Activated CD8-positive, alpha-beta T cell treated with anti-CD3 and anti-CD28 coated beads for 36 hours (primary cell): ENCODE measurements around the gene GRAMD4. TPM values are rescaled to one million over a fixed set of nuclear protein-coding genes. Genes with fewer than 3 reads are reported as not detected.

Experiments
- ATAC-seq: fragments of 200-7000 bp; cut with Tn5 transposase; one replicate; pipeline ENCODE4 v1.10.0; 2021; ENCODE audit warnings: mild to moderate bottlenecking, moderate library complexity
- CTCF ChIA-PET: fragments of 350-600 bp; sonication (Branson Sonifier 250); formaldehyde crosslinking; loops from one replicate; lab custom pipeline; 2021; ENCODE audit warnings: antibody characterized with exemption; lab: Charles Lee
- POLR2A ChIA-PET: fragments of 350-600 bp; sonication (Branson Sonifier 250); formaldehyde crosslinking; loops from one replicate; lab custom pipeline; 2021; ENCODE audit warnings: antibody characterized with exemption; lab: Charles Lee
- DNase-seq: peaks from one replicate; pipeline ENCODE4 v3.0.0-alpha.2; 2020
- H3K27ac Mint-ChIP-seq: one replicate; pipeline ENCODE4 v1.8.0; 2021; ENCODE audit warnings: mild to moderate bottlenecking, mixed read lengths
- H3K27me3 Mint-ChIP-seq: one replicate; pipeline ENCODE4 v1.8.0; 2021; ENCODE audit warnings: mixed read lengths
- H3K36me3 Mint-ChIP-seq: one replicate; pipeline ENCODE4 v1.8.0; 2021; ENCODE audit warnings: low read depth, mixed read lengths
- H3K4me1 Mint-ChIP-seq: one replicate; pipeline ENCODE4 v1.8.0; 2021; ENCODE audit warnings: low read depth, mixed read lengths
- H3K4me3 Mint-ChIP-seq: one replicate; pipeline ENCODE4 v1.8.0; 2021; ENCODE audit warnings: mild to moderate bottlenecking, moderate library complexity, mixed read lengths
- H3K9me3 Mint-ChIP-seq: one replicate; pipeline ENCODE4 v1.8.0; 2021; ENCODE audit warnings: mixed read lengths
- intact Hi-C: fragments of 100-400 bp; cut with micrococcal nuclease; formaldehyde crosslinking; loops from one replicate; pipeline ENCODE4 v1.10.0; 2022
- total RNA-seq, 2 experiments: library from RNA; stranded (reverse); gene quantifications; one replicate each; pipeline ENCODE4 v1.2.3, GENCODE V29; 2021
- TF ChIP-seq, protein P1 (sequence below): fragments of 200-600 bp; IDR thresholded peaks from one replicate; pipeline ENCODE4 v1.8.0; 2022; ENCODE audit warnings: antibody characterized with exemption, mild to moderate bottlenecking

The GRAMD4 gene
- total RNA-seq, 2 experiments from 2014 or later, result 26.9 to 28.1 TPM

DNA sequence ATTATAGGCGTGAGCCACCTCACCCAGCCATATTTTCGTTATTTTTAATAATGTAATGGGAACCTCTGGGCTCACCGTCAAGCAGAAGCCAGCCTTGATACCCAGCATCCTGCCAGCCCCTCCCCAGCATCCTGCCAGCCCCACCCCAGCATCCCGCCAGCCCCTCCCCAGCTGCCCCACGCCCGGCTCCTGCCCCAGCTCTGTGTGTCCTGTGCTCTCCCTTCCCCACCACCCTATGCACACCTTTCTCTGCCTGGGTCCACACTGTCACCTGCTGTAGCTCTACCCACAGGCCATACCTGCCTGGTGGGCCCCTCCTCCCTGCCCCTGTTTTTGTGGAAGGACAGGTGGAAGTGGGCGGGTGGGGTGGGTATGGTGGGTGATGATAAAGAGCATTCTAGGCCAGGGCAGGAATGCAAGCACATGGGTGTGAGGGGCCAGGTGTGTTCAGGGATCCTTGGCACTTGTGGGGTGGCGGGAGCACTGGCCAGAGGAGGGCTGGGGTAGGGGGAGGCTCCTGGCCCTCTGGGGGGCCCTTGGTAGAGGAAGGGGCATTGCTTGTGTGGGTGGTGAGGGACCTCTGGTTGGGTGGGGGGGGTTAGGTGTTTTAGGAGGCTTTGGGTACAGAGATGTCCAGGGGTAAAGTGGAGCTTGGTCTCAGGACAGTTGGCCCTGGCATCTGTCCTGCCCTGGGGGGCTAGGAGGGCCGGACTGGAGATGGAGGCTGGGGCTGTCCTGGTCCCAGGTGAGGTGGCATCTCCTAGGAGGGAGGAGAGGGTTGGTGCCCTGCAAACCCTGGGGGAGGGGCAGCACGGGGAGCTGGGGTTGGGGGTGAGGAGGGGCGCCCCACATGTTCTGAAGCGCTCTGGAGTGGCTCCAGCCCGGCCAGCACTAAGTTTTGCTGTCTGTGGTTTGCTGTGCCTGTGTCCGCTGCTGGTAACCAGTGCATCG lies 25.9 kb upstream of the GRAMD4 start:
- DNase-seq (no peak), ATAC-seq (no peak)
- Mint-ChIP-seq H3K4me1 (peaks cover 27% of the 10 kb centered on the region), H3K27me3 (no peaks in the 10 kb centered on the region), H3K27ac (peak overlapping the region; percentile 34), H3K9me3 (no peaks in the 10 kb centered on the region), H3K4me3 (no peak overlapping the region), H3K36me3 (no peaks in the 10 kb centered on the region)
- intact Hi-C loops, result no loop called here
- CTCF ChIA-PET, result interaction anchor here (0.7 kb wide), 1 partner anchor 9 kb away, joined by 3 read pairs; no protein-coding TSS in a partner anchor
- TF ChIP-seq, protein P1, sequence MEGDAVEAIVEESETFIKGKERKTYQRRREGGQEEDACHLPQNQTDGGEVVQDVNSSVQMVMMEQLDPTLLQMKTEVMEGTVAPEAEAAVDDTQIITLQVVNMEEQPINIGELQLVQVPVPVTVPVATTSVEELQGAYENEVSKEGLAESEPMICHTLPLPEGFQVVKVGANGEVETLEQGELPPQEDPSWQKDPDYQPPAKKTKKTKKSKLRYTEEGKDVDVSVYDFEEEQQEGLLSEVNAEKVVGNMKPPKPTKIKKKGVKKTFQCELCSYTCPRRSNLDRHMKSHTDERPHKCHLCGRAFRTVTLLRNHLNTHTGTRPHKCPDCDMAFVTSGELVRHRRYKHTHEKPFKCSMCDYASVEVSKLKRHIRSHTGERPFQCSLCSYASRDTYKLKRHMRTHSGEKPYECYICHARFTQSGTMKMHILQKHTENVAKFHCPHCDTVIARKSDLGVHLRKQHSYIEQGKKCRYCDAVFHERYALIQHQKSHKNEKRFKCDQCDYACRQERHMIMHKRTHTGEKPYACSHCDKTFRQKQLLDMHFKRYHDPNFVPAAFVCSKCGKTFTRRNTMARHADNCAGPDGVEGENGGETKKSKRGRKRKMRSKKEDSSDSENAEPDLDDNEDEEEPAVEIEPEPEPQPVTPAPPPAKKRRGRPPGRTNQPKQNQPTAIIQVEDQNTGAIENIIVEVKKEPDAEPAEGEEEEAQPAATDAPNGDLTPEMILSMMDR, result no peak
- POLR2A ChIA-PET, result interaction anchor here (0.6 to 1.7 kb wide), 3 partner anchors 12 to 20 kb away, joined by 3 to 4 read pairs (median 4); no protein-coding TSS in a partner anchor

- no peak for DNase-seq
- H3K4me1 Mint-ChIP-seq, result peaks cover 26% of the 10 kb centered on the region
- TF ChIP-seq, protein P1, result no peak
- no peaks in the 10 kb centered on the region for H3K9me3 Mint-ChIP-seq
- H3K27me3 Mint-ChIP-seq, result no peaks in the 10 kb centered on the region
- ChIA-PET POLR2A (interaction anchor here (1.0 kb wide), 1 partner anchor 19 kb away, joined by 4 read pairs; no protein-coding TSS in a partner anchor), CTCF (no interaction called here)
- no peak for ATAC-seq
- no peaks in the 10 kb centered on the region for H3K36me3 Mint-ChIP-seq
- intact Hi-C loops, result no loop called here
- H3K4me3 Mint-ChIP-seq, result no peak overlapping the region
- no peak overlapping the region for H3K27ac Mint-ChIP-seq
These were observed 25.3 kb upstream of the GRAMD4 start for GRCh38 chr22:46594947-46595298.

GRCh38 chr22:46595545-46595944 lies 24.6 kb upstream of the GRAMD4 start:
- no peak for ATAC-seq
- Mint-ChIP-seq H3K27ac (no peak overlapping the region), H3K4me3 (no peak overlapping the region), H3K27me3 (no peaks in the 10 kb centered on the region), H3K9me3 (no peaks in the 10 kb centered on the region), H3K4me1 (peaks cover 24% of the 10 kb centered on the region), H3K36me3 (no peaks in the 10 kb centered on the region)
- ChIA-PET POLR2A (no interaction called here), CTCF (no interaction called here)
- intact Hi-C loops, result no loop called here
- TF ChIP-seq, protein P1, result no peak
- no peak for DNase-seq

GRCh38 chr22:46596032-46596441 lies 24.1 kb upstream of the GRAMD4 start:
- no peak for ATAC-seq
- intact Hi-C loops, result no loop called here
- Mint-ChIP-seq H3K4me1 (peaks cover 21% of the 10 kb centered on the region), H3K27me3 (no peaks in the 10 kb centered on the region), H3K9me3 (no peaks in the 10 kb centered on the region), H3K4me3 (no peak overlapping the region), H3K36me3 (no peaks in the 10 kb centered on the region), H3K27ac (no peak overlapping the region)
- CTCF ChIA-PET, result no interaction called here
- POLR2A ChIA-PET, result no interaction called here
- TF ChIP-seq, protein P1, result no peak
- no peak for DNase-seq

DNA sequence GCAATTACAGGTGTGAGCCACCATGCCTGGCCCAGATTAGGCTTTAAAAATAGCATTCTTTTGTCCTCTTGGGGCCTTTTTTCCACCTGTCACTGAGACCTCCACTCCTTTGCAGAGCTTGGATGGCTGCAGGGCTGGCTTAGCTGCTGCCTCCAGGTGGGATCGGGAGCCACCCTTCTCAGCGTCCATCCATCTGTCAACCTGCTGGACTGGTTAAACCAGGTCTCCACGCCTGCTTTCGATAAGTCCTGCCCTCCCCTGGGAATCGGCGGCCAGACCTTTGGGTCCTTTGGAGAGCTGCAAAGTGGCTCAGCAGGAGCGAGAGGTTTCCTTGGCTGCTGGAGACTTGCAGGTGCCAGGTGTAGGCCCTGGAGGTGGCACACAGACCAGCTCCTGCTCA lies 23.4 kb upstream of the GRAMD4 start:
- no peaks in the 10 kb centered on the region for H3K9me3 Mint-ChIP-seq
- no peaks in the 10 kb centered on the region for H3K36me3 Mint-ChIP-seq
- intact Hi-C loops, result no loop called here
- TF ChIP-seq, protein P1, result no peak
- ATAC-seq, result no peak
- no peak overlapping the region for H3K27ac Mint-ChIP-seq
- no peaks in the 10 kb centered on the region for H3K27me3 Mint-ChIP-seq
- H3K4me3 Mint-ChIP-seq, result no peak overlapping the region
- H3K4me1 Mint-ChIP-seq, result peaks cover 18% of the 10 kb centered on the region
- ChIA-PET POLR2A (no interaction called here), CTCF (no interaction called here)
- no peak for DNase-seq
